ENCODE results near the gene GZMB. TPM values are rescaled to one million over a fixed set of nuclear protein-coding genes. Genes with fewer than 3 reads are reported as not detected.

The GZMB gene
- total RNA-seq, 1 experiment from 2014 or later, result not detected

DNA sequence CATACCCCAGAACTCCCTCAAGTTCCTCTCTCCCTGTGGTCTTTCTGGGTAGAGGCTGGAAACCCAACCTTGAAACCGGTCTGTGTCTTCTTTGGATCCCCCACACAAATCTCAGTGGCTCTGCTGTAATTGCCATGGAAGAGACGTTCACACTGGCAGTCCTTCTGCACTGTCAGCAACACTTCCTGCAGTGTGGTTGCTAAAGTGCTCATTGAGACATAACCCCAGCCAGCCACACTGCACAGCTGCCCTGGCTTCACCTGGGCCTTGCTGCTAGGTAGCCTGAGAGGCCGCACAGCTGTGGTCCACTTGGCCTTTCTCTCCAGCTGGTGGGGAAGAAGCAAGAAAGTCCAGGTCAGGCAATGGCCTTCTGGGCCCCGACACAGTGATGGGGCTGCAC is 26.9 kb downstream of the GZMB start:
- Histone ChIP-seq H3K79me1 (ENCODE audit: insufficient read depth, low read depth, low read length, poor library complexity, severe bottlenecking) (no peaks in the 10 kb centered on the region), H3K14ac (ENCODE audit: insufficient read depth, low read length) (no peak overlapping the region), H2BK5ac (ENCODE audit: insufficient read length, low read length) (no peak overlapping the region), H3K9ac (ENCODE audit: extremely low read depth, insufficient read length, low read length) (no peak overlapping the region), H2BK12ac (ENCODE audit: insufficient read length, low read depth, low read length) (no peak overlapping the region), H3K23me2 (ENCODE audit: insufficient read length, low read depth, low read length, poor library complexity, severe bottlenecking) (no peaks in the 10 kb centered on the region), H3K4me2 (ENCODE audit: insufficient read depth, insufficient read length, low read length) (no peak overlapping the region), H3K18ac (ENCODE audit: insufficient read length, low read depth, low read length) (no peak overlapping the region), H2AK5ac (ENCODE audit: insufficient read length, low read length) (no peak overlapping the region), H3K4ac (ENCODE audit: low read depth, low read length) (no peak overlapping the region), H2BK15ac (ENCODE audit: low read depth, low read length) (no peak overlapping the region), H3K9me3 (ENCODE audit: control insufficient read depth, low read depth, low read length) (no peaks in the 10 kb centered on the region), H3K27ac (ENCODE audit: insufficient read length, low read depth, low read length) (no peak overlapping the region), H3K27me3 (ENCODE audit: insufficient read depth, low read length) (no peaks in the 10 kb centered on the region), H2BK20ac (ENCODE audit: low read depth, low read length, poor library complexity, severe bottlenecking) (no peak overlapping the region), H3T11ph (ENCODE audit: low read length) (no peak overlapping the region), H2BK120ac (ENCODE audit: low read depth, low read length, poor library complexity, severe bottlenecking) (no peak overlapping the region), H4K8ac (replicated peaks; ENCODE audit: insufficient read length, low read depth, low read length) (no peak overlapping the region), H3K56ac (ENCODE audit: insufficient read length, low read depth, low read length) (no peak overlapping the region), H3K23ac (ENCODE audit: insufficient read length, low read depth, low read length) (no peak overlapping the region), H4K91ac (ENCODE audit: insufficient read length, low read depth, low read length) (no peak overlapping the region), H3K79me2 (ENCODE audit: insufficient read depth, low read length) (no peaks in the 10 kb centered on the region), H4K20me1 (ENCODE audit: control insufficient read depth, insufficient read depth, insufficient read length) (no peaks in the 10 kb centered on the region), H4K5ac (ENCODE audit: insufficient read length, low read depth, low read length) (no peak overlapping the region), H2AFZ (ENCODE audit: low read length) (no peak overlapping the region), H3K4me1 (ENCODE audit: insufficient read depth, low read length) (no peaks in the 10 kb centered on the region)
- H3K36me3 Mint-ChIP-seq (ENCODE audit: insufficient read depth in 1 of 3, low read depth in 3 of 3), result peaks cover 0 to 39% (median 0%) of the 10 kb centered on the region in 3 experiments; a peak in 2 of 7 replicates
- DNase-seq, result no peak
- no peaks in the 10 kb centered on the region for H3K4me1 Mint-ChIP-seq
- H3K9me3 Mint-ChIP-seq, result peaks cover 0 to 78% of the 10 kb centered on the region in 2 experiments; a peak in 2 of 5 replicates
- WGBS (ENCODE audit: extremely low coverage, insufficient read length, low lambda C conversion rate), result no CpG with 5 or more reads among the region's 4 CpGs
- peaks cover 2% of the 10 kb centered on the region for H3K27me3 Mint-ChIP-seq (ENCODE audit: low read depth)
- H3K27ac Mint-ChIP-seq, result no peak overlapping the region
- TF ChIP-seq, protein P1, sequence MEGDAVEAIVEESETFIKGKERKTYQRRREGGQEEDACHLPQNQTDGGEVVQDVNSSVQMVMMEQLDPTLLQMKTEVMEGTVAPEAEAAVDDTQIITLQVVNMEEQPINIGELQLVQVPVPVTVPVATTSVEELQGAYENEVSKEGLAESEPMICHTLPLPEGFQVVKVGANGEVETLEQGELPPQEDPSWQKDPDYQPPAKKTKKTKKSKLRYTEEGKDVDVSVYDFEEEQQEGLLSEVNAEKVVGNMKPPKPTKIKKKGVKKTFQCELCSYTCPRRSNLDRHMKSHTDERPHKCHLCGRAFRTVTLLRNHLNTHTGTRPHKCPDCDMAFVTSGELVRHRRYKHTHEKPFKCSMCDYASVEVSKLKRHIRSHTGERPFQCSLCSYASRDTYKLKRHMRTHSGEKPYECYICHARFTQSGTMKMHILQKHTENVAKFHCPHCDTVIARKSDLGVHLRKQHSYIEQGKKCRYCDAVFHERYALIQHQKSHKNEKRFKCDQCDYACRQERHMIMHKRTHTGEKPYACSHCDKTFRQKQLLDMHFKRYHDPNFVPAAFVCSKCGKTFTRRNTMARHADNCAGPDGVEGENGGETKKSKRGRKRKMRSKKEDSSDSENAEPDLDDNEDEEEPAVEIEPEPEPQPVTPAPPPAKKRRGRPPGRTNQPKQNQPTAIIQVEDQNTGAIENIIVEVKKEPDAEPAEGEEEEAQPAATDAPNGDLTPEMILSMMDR (conservative IDR thresholded peaks at IDR 0.05), result no peak
- no peak overlapping the region for H3K4me3 Mint-ChIP-seq

All from H9 (cell line).